Calu3 (cell line): Measurements from ENCODE around the gene ALK. TPM values are rescaled to one million over a fixed set of nuclear protein-coding genes. Genes with fewer than 3 reads are reported as not detected.

ENCODE experiments used
- BruUV-seq: library from RNA; stranded (reverse); fragments of 400-500 nt; replicated peaks from 2 replicates; lab custom pipeline; 2021; lab: Mats Ljungman, UMichigan
- CTCF ChIA-PET: fragments of 300-600 bp; sonication (Branson Sonifier 250); formaldehyde crosslinking; loops from one replicate; lab custom pipeline; 2022; ENCODE audit warnings: antibody characterized with exemption; lab: Charles Lee
- DNase-seq: peaks from one replicate; pipeline ENCODE4 v3.0.0; 2022
- H3K27ac Mint-ChIP-seq: one replicate; pipeline ENCODE4 v1.8.0; 2022; ENCODE audit warnings: mixed read lengths; ENCODE audit not compliant: unreplicated experiment
- H3K27me3 Mint-ChIP-seq: one replicate; pipeline ENCODE4 v1.8.0; 2022; ENCODE audit warnings: mixed read lengths; ENCODE audit not compliant: unreplicated experiment
- H3K36me3 Mint-ChIP-seq: one replicate; pipeline ENCODE4 v1.8.0; 2022; ENCODE audit warnings: mild to moderate bottlenecking, moderate library complexity, mixed read lengths; ENCODE audit not compliant: insufficient read depth, unreplicated experiment
- H3K4me1 Mint-ChIP-seq: one replicate; pipeline ENCODE4 v1.8.0; 2022; ENCODE audit warnings: mild to moderate bottlenecking, low read depth, mixed read lengths; ENCODE audit not compliant: unreplicated experiment
- H3K4me3 Mint-ChIP-seq: one replicate; pipeline ENCODE4 v1.8.0; 2022; ENCODE audit warnings: mild to moderate bottlenecking, low read depth, moderate library complexity, mixed read lengths; ENCODE audit not compliant: unreplicated experiment
- H3K9me3 Mint-ChIP-seq: one replicate; pipeline ENCODE4 v1.8.0; 2022; ENCODE audit warnings: low read depth, mixed read lengths; ENCODE audit not compliant: unreplicated experiment
- intact Hi-C: fragments of 100-400 bp; cut with micrococcal nuclease; formaldehyde crosslinking; loops from one replicate; pipeline ENCODE4 v1.10.0; 2022; ENCODE audit not compliant: unreplicated experiment
- total RNA-seq: library from RNA; stranded (reverse); gene quantifications from 2 replicates; pipeline ENCODE4 v1.2.3, GENCODE V29; 2022
- TF ChIP-seq, protein P1 (sequence below): fragments of 200-600 bp; IDR thresholded peaks from one replicate; pipeline ENCODE4 v1.8.0; 2022; ENCODE audit warnings: antibody characterized with exemption; ENCODE audit not compliant: unreplicated experiment

ALK gene
- total RNA-seq, 1 experiment from 2014 or later: not detected

DNA sequence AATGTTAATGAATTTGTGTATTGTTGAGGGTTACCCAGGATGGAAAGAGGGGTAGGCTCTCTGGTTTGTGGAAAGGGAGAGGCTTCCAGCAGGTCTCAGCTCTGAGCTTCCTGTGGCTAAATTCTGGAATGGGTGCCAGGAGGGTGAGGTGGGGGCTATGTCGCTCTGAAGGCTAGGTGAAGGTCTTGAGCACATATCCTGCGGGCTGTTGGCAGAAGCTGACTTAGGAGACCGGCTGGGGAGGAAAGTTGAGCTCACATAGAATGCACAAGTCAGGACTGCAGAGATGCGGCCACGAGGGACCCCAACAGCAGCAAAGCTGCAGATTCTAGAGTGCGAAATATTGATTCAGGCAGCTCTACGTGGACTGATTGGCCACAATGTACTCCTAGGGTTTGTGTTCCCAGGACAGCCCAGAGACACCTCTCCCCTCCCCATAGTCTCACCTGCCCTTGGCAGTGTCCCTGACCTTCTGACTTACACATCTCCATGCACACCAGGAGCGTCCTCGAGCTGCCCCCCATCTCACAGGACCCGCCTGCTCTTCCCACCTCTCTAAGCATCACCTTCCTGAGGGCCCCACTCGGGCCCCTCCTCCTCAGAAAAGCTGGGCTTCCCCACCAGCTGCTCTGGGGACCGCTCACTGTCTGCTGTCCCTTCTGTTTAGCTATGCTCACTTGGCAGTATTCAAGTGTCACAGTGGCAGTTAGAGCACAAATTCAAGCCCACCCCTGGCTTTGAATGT, 72.6 kb downstream of the ALK start:
- Mint-ChIP-seq H3K36me3 (no peaks in the 10 kb centered on the region), H3K9me3 (peaks cover 3% of the 10 kb centered on the region), H3K4me1 (no peaks in the 10 kb centered on the region), H3K27ac (no peak overlapping the region), H3K4me3 (no peak overlapping the region), H3K27me3 (peaks cover 100% of the 10 kb centered on the region)
- no TSS peak for BruUV-seq
- CTCF ChIA-PET: no interaction called here
- intact Hi-C loops: no loop called here
- no peak for DNase-seq
- TF ChIP-seq, protein P1, sequence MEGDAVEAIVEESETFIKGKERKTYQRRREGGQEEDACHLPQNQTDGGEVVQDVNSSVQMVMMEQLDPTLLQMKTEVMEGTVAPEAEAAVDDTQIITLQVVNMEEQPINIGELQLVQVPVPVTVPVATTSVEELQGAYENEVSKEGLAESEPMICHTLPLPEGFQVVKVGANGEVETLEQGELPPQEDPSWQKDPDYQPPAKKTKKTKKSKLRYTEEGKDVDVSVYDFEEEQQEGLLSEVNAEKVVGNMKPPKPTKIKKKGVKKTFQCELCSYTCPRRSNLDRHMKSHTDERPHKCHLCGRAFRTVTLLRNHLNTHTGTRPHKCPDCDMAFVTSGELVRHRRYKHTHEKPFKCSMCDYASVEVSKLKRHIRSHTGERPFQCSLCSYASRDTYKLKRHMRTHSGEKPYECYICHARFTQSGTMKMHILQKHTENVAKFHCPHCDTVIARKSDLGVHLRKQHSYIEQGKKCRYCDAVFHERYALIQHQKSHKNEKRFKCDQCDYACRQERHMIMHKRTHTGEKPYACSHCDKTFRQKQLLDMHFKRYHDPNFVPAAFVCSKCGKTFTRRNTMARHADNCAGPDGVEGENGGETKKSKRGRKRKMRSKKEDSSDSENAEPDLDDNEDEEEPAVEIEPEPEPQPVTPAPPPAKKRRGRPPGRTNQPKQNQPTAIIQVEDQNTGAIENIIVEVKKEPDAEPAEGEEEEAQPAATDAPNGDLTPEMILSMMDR: no peak

DNA sequence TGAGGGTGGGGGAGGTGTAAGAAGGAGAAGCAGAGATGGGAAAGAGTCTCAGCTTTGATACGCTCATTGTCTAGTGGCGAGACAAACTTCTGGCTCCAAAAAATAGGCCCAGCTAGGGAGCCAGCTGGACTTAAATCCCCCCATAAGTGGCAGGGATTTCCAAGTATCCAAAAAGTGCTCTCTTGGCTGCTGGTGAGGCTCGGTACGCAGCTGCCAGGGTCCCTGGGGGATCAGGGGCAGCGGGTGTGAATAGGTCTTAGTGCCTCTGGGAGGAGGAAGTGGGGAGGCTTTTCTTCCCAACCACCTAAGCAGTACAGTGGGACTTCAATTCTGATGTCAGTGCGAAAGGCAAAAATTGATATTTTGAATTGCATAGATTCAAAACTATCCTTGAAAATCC, 73.5 kb downstream of the ALK start:
- TF ChIP-seq, protein P1: no peak
- CTCF ChIA-PET: no interaction called here
- H3K4me1 Mint-ChIP-seq: no peaks in the 10 kb centered on the region
- H3K9me3 Mint-ChIP-seq: no peaks in the 10 kb centered on the region
- no peaks in the 10 kb centered on the region for H3K36me3 Mint-ChIP-seq
- intact Hi-C loops: no loop called here
- BruUV-seq: no TSS peak
- no peak overlapping the region for H3K4me3 Mint-ChIP-seq
- H3K27me3 Mint-ChIP-seq: peaks cover 100% of the 10 kb centered on the region
- no peak for DNase-seq
- no peak overlapping the region for H3K27ac Mint-ChIP-seq

DNA sequence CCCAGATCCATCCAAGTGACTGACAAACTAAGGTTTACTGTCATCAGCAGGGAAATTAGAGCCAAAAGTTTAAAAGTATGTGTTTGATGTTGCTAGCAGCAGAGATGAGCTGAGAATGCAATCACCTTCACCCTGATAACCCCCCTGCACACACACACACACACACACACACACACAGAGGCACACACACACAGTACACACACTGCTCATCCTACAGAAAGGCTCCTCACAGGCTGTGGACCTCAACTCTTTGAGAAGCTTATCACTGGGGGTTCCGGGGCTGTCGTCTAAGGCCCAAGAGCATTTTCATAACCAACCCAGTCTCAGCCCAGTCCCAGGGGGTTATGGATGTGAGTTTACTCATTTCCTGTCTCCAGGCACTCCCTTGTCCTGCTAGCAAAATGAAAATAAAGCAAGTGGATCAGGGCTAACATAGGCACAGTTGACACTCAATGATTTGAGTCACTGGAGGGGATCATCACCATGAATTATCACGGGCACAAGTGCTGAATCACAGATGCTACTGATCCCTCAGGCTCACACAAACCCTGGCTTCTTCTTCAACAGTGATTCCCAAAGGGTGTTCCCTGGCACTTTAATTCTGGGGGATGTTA, 76.6 kb downstream of the ALK start:
- BruUV-seq: no TSS peak
- Mint-ChIP-seq H3K4me1 (no peaks in the 10 kb centered on the region), H3K9me3 (no peaks in the 10 kb centered on the region), H3K4me3 (no peak overlapping the region), H3K27me3 (peaks cover 99% of the 10 kb centered on the region), H3K27ac (no peak overlapping the region), H3K36me3 (no peaks in the 10 kb centered on the region)
- TF ChIP-seq, protein P1: no peak
- intact Hi-C loops: loop anchor here (5.0 kb wide), 1 partner anchor 182 kb away; no protein-coding TSS in a partner anchor
- DNase-seq: no peak
- CTCF ChIA-PET: no interaction called here

DNA sequence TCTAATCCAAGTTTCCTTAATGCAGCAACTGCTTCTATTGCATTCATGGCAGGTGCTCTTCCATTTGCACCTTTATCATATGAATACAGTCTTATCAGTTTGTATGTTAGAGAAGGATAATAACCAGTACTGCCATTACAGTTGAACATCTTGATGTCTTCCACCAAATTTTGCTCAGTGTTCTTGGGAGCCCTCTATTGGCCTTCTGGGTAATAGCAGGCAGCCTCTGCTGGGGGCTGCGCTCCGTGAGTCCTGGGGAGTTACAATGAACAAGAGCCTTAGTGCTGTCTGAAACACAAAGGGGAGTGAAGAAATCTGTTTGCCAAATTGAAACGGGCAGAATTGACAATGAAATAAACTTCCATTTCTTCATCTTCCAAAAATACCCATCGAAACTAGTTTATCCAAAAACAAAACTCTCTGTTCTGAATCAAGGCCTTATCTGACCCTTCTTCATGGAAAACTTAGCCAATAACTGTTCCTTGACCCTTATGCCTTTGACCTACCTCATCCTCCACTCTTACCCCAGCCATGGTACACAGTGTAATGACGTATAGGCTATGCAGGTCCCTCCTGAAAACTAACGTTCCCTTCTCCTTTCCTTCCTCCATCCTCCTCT, 79.9 kb downstream of the ALK start:
- Mint-ChIP-seq H3K4me1 (no peaks in the 10 kb centered on the region), H3K36me3 (no peaks in the 10 kb centered on the region), H3K27ac (no peak overlapping the region), H3K9me3 (peaks cover 7% of the 10 kb centered on the region), H3K4me3 (no peak overlapping the region), H3K27me3 (peaks cover 96% of the 10 kb centered on the region)
- CTCF ChIA-PET: no interaction called here
- no TSS peak for BruUV-seq
- intact Hi-C loops: loop anchor here (1.0 to 5.0 kb wide), 3 partner anchors 186 to 532 kb away; no protein-coding TSS in a partner anchor
- DNase-seq: peak; percentile 45
- TF ChIP-seq, protein P1: peak; percentile 86
